Transverse colon (tissue), 4 donors: ENCODE measurements around the gene KRT26. TPM values are rescaled to one million over a fixed set of nuclear protein-coding genes. Genes with fewer than 3 reads are reported as not detected.

ENCODE experiments used
- DNase-seq: peaks from one replicate; pipeline ENCODE4 v3.0.0-alpha.2; 2019
- H3K27ac ChIP-seq, 4 donors: fragments of 200-600 bp; sonication (generic); 2 replicates each; pipeline ENCODE4 v1.5.1; 2016 to 2018; ENCODE audit warnings: inconsistent platforms in 4 of 4
- H3K27me3 ChIP-seq: fragments of 200-600 bp; sonication (generic); 2 replicates; pipeline ENCODE4 v1.5.1; 2017; ENCODE audit warnings: inconsistent platforms
- H3K36me3 ChIP-seq, 4 donors: fragments of 200-600 bp; sonication (generic); 2 replicates each; pipeline ENCODE4 v1.5.1; 2017 to 2019; ENCODE audit warnings: inconsistent platforms in 4 of 4
- H3K4me1 ChIP-seq, 4 donors: fragments of 200-600 bp; sonication (generic); 2 replicates each; pipeline ENCODE4 v1.5.1; 2017 to 2020; ENCODE audit warnings: inconsistent platforms in 4 of 4
- H3K4me3 ChIP-seq, 4 donors: fragments of 200-600 bp; sonication (generic); 1 replicate in 1 of 4; 2 replicates in 3 of 4; pipeline versions ENCODE4 v1.5.1 to v1.6.1; 2017 to 2019; ENCODE audit warnings: inconsistent platforms in 4 of 4
- H3K9me3 ChIP-seq, 2 donors: fragments of 200-600 bp; sonication (generic); 2 replicates each; pipeline ENCODE4 v1.5.1; 2017 to 2019; ENCODE audit warnings: inconsistent platforms in 2 of 2
- EP300 ChIP-seq: sonication (generic); formaldehyde crosslinking; IDR thresholded peaks from one replicate; pipeline ENCODE4 v1.6.1; 2017; ENCODE audit warnings: antibody characterized with exemption, low read depth
- POLR2A ChIP-seq: fragments of 450-650 bp; IDR thresholded peaks from one replicate; pipeline ENCODE4 v1.6.1; 2016; ENCODE audit warnings: antibody characterized with exemption, mild to moderate bottlenecking, moderate library complexity
- POLR2AphosphoS5 ChIP-seq, 3 donors: sonication (generic); formaldehyde crosslinking; IDR thresholded peaks; one replicate each; pipeline ENCODE4 v1.6.1; 2016; ENCODE audit warnings: antibody characterized with exemption in 3 of 3
- WGBS, 2 donors: methylation state at CpG; one replicate each; pipeline ENCODE4 v1.1.5; 2018; ENCODE audit warnings: low coverage in 1 of 2; 5-methylcytosine and 5-hydroxymethylcytosine counted together
- in situ Hi-C, 4 donors: fragments of 200-750 bp; cut with MboI; loops; one replicate each; pipeline versions ENCODE4 v1.15.0 to v1.15.1; 2017; ENCODE audit warnings: low sequenced_read_pairs in 3 of 4, low pct_ligation_motif_present in 1 of 4, low pct_unique_long_range_greater_than_20kb in 1 of 4
- intact Hi-C: fragments of 100-400 bp; cut with DNase I; formaldehyde crosslinking; loops from one replicate; pipeline ENCODE4 v1.15.1; 2023; ENCODE audit warnings: low total_unique reads
- total RNA-seq, 4 donors: library from RNA; depleted of rRNA; stranded (reverse); fragments of >200 nt; gene quantifications; one replicate each; pipeline ENCODE4 v1.1.0, GENCODE V29; 2016
- TF ChIP-seq, protein P1 (sequence below), 5 experiments: fragments of 200-600 bp in 3 of 5; fragments of 450-650 bp in 2 of 5; sonication (generic) in 3 of 5; IDR thresholded peaks; 1 replicate in 2 of 5; 2 replicates in 3 of 5; pipeline ENCODE4 v1.5.1; 2016 to 2017; ENCODE audit warnings: antibody characterized with exemption in 5 of 5, inconsistent platforms in 3 of 5, mild to moderate bottlenecking in 2 of 5, moderate library complexity in 1 of 5

The KRT26 gene
- total RNA-seq = not detected

DNA sequence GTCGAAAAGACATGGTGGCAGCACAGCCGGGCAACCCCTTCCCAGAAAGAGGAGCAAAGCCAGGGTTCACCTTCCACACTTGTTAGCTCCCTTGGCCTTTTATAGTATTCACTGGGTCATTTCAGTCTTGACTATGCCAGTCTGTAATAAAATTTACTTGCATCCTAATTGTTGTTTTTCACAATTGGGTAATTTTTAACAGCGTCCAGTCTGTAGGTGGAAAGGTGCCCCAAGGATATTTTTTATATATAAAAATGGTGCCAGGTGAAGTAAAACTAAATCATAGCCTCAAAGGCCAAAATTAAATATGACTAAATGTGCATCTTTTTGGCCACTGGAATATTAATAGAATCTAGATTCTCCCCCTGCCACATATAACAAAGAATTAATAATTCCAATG lies at the start of gene KRT26:
KRT26 (minus strand) TSS at position 101 of the 400 bp plus-strand sequence; CDS start at position 13, 88 bp downstream.
- Histone ChIP-seq H3K4me3 (no peak within 1 kb of the TSS), H3K4me1 (no peaks in the 10 kb centered on the region), H3K27ac (no peak within 1 kb of the TSS), H3K36me3 (no peaks in the 10 kb centered on the region), H3K27me3 (peaks cover 34% of the 10 kb centered on the region), H3K9me3 (no peaks in the 10 kb centered on the region)
- intact Hi-C loops = no loop called here
- in situ Hi-C loops = no loop called here
- no peak for DNase-seq
- TF ChIP-seq POLR2AphosphoS5 (IDR thresholded peaks at IDR 0.05) = no peak
- 90 to 100% methylated on average over 1 to 3 of the region's 3 CpGs for WGBS, 2 donors

GRCh38 chr17:40821536-40821935 lies 49.5 kb upstream of the KRT26 start:
- intact Hi-C loops = no loop called here
- H3K4me1 ChIP-seq = peaks cover 0 to 18% (median 5%) of the 10 kb centered on the region in 4 donors
- no peaks in the 10 kb centered on the region for H3K27me3 ChIP-seq
- H3K27ac ChIP-seq = no peak overlapping the region
- H3K9me3 ChIP-seq = no peaks in the 10 kb centered on the region
- in situ Hi-C loops = loop anchor here in 3 of 4 donors (25.0 kb wide), 2 partner anchors 516 to 841 kb away; no protein-coding TSS in a partner anchor
- TF ChIP-seq POLR2AphosphoS5 (IDR thresholded peaks at IDR 0.05) (no peak), EP300 (no peak), POLR2A (no peak)
- TF ChIP-seq, protein P1, sequence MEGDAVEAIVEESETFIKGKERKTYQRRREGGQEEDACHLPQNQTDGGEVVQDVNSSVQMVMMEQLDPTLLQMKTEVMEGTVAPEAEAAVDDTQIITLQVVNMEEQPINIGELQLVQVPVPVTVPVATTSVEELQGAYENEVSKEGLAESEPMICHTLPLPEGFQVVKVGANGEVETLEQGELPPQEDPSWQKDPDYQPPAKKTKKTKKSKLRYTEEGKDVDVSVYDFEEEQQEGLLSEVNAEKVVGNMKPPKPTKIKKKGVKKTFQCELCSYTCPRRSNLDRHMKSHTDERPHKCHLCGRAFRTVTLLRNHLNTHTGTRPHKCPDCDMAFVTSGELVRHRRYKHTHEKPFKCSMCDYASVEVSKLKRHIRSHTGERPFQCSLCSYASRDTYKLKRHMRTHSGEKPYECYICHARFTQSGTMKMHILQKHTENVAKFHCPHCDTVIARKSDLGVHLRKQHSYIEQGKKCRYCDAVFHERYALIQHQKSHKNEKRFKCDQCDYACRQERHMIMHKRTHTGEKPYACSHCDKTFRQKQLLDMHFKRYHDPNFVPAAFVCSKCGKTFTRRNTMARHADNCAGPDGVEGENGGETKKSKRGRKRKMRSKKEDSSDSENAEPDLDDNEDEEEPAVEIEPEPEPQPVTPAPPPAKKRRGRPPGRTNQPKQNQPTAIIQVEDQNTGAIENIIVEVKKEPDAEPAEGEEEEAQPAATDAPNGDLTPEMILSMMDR (IDR thresholded peaks at IDR 0.05) = no peak
- H3K36me3 ChIP-seq = peaks cover 0 to 10% (median 0%) of the 10 kb centered on the region in 4 donors
- no peak for DNase-seq
- H3K4me3 ChIP-seq = no peak overlapping the region

DNA sequence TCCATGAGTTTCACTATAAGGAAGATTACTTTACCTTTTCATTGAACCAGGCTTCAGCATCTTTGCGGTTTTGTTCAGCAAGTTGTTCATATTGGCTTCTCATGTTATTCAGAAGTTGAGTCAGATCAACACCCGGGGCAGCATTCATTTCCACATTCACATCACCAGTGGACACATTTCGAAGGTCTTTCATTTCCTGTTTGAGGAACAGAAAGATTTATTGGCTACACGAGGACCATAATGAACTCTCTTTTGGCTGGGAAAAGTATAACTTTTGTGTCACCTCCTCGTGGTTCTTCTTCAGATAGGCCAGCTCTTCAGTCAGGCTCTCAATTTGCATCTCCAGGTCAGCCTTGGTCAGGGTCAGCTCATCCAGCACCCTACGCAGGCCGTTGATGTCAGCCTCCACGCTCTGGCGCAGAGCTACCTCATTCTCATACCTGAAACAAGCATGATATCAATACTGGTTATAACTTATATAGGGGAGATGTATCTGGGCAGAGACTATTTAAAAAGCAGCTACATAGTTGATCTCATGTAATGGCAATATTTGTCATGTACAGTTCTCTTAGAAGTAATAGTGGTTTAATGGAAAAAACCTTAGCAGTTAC lies 48.3 kb upstream of the KRT26 start:
- no peaks in the 10 kb centered on the region for H3K9me3 ChIP-seq
- WGBS, 2 donors = 78 to 82% methylated on average over 9 of the region's 9 CpGs
- intact Hi-C loops (no loop called here), in situ Hi-C loops (loop anchor here in 3 of 4 donors (25.0 kb wide), 2 partner anchors 517 to 842 kb away; no protein-coding TSS in a partner anchor)
- peaks cover 0 to 10% (median 0%) of the 10 kb centered on the region in 4 donors for H3K36me3 ChIP-seq
- no peak for DNase-seq
- no peak overlapping the region for H3K27ac ChIP-seq
- no peak for TF ChIP-seq POLR2A
- no peak for TF ChIP-seq EP300
- no peak for TF ChIP-seq POLR2AphosphoS5 (IDR thresholded peaks at IDR 0.05)
- TF ChIP-seq, protein P1 (IDR thresholded peaks at IDR 0.05) = no peak
- no peaks in the 10 kb centered on the region for H3K27me3 ChIP-seq
- no peak overlapping the region for H3K4me3 ChIP-seq
- peaks cover 0 to 18% (median 5%) of the 10 kb centered on the region in 4 donors for H3K4me1 ChIP-seq

DNA sequence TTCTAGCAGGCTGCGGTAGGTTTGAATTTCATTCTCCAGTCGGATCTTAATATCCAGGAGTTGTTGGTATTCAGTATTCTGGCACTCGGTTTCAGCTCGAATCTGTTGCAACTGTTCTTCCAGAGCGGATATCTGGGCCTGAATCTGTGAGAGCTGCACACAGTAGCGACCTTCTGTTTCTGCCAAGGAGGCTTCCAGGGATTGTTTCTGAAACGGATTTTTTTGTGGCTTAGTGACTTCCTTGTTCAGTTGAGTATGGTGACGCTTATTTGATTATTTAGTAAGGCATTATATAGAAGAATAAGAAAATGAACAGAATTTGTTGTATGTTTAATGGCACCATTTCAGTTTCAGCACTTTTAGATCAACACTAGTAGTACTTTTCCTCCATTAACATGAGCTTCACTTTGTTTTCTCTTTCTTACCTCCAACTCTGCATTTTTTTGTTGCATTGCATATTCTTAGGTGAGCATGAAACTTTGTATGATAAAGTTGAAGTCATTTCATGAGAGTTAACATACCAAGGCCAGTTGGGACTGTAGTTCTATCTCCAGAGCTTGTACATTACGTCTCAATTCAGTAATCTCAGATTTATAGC lies 47.6 kb upstream of the KRT26 start:
- Histone ChIP-seq H3K36me3 (peaks cover 0 to 10% (median 0%) of the 10 kb centered on the region in 4 donors), H3K27ac (peak overlapping the region; percentile 84 to 92 (median 88)), H3K4me1 (peaks cover 0 to 18% (median 5%) of the 10 kb centered on the region in 4 donors), H3K9me3 (no peaks in the 10 kb centered on the region), H3K27me3 (peaks cover 3% of the 10 kb centered on the region), H3K4me3 (peak overlapping the region in 3 of 4 donors; percentile 73 to 79 (median 78))
- 56 to 63% methylated on average over 7 to 9 of the region's 9 CpGs for WGBS, 2 donors
- in situ Hi-C loops = loop anchor here in 3 of 4 donors (25.0 kb wide), 2 partner anchors 518 to 843 kb away; no protein-coding TSS in a partner anchor
- TF ChIP-seq, protein P1 (IDR thresholded peaks at IDR 0.05) = no peak
- TF ChIP-seq POLR2AphosphoS5 (IDR thresholded peaks at IDR 0.05) (no peak), EP300 (no peak), POLR2A (no peak)
- DNase-seq = no peak
- intact Hi-C loops = no loop called here
